Measurements from ENCODE around the gene SEMA3B.

The SEMA3B gene

DNA sequence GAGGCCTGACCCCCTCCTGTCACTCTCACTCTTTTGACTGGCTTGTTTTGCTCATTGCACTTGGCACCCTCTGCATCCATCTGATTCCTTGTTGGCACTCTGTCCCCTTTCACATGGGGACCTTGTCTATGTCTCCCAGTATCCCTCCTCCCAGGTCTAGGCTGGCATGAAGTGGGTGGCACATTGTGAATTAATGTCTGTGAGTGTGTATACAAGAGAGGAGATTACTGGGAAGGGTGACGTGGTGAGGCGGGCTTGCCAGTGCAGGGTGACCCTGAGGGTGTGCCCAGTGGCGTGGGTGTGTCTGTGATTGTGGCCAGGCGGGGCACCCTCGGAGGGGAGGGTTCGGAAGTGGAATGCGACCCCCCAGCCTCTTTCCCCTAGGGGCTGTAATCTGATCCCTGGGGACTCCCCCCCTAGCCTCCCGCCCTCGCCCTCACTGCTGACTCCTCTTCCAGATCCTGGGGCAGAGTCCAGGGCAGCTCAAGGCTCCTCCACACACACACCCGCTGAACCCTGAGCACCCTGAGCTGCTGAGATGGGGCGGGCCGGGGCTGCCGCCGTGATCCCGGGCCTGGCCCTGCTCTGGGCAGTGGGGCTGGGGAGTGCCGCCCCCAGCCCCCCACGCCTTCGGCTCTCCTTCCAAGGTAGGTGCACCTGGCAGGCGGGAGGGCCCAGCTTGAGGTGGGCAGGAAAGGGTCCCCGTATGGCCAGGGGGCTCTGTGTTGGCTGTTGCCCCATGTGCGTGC is at the start of gene SEMA3B:
SEMA3B (plus strand) TSS at position 445 of the 749 bp plus-strand sequence; CDS start at position 539, 94 bp downstream.
- peak; percentile 76 for DNase-seq (ENCODE audit: low read depth)
- no peak within 1 kb of the TSS for H3K4me3 ChIP-seq (ENCODE audit: low read length)
- TF ChIP-seq, protein P1, sequence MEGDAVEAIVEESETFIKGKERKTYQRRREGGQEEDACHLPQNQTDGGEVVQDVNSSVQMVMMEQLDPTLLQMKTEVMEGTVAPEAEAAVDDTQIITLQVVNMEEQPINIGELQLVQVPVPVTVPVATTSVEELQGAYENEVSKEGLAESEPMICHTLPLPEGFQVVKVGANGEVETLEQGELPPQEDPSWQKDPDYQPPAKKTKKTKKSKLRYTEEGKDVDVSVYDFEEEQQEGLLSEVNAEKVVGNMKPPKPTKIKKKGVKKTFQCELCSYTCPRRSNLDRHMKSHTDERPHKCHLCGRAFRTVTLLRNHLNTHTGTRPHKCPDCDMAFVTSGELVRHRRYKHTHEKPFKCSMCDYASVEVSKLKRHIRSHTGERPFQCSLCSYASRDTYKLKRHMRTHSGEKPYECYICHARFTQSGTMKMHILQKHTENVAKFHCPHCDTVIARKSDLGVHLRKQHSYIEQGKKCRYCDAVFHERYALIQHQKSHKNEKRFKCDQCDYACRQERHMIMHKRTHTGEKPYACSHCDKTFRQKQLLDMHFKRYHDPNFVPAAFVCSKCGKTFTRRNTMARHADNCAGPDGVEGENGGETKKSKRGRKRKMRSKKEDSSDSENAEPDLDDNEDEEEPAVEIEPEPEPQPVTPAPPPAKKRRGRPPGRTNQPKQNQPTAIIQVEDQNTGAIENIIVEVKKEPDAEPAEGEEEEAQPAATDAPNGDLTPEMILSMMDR (IDR thresholded peaks at IDR 0.05; ENCODE audit: insufficient read depth, low read depth, low read length, missing control alignments), result no peak

- no peak for DNase-seq (ENCODE audit: low read depth)
- TF ChIP-seq, protein P1 (IDR thresholded peaks at IDR 0.05; ENCODE audit: insufficient read depth, low read depth, low read length, missing control alignments), result no peak
- H3K4me3 ChIP-seq (ENCODE audit: low read length), result no peak overlapping the region
These were observed 49.7 kb upstream of the SEMA3B start for GRCh38 chr3:50219285-50219684.

GRCh38 chr3:50220109-50220508 is 48.8 kb upstream of the SEMA3B start:
- TF ChIP-seq, protein P1 (IDR thresholded peaks at IDR 0.05; ENCODE audit: insufficient read depth, low read depth, low read length, missing control alignments), result no peak
- DNase-seq (ENCODE audit: low read depth), result no peak
- H3K4me3 ChIP-seq (ENCODE audit: low read length), result no peak overlapping the region

DNA sequence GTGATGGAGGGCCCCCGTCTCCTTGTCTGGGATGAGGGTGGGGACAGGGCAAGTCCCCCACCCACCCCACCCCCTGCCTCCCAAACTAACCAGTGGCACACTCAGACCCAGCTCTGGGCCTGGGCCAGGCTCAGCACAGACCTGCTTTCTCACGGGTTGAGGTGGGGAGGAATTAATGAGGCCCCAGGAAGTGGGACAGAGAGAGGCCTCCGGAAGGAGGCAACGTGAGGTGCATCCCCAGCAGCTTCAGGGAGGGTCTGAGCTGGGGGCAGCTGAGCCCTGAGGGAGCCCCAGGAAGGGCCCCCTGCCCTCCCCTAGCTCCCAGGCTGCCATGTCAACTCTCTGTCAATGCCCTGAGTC is 47.9 kb upstream of the SEMA3B start:
- TF ChIP-seq, protein P1 (IDR thresholded peaks at IDR 0.05; ENCODE audit: insufficient read depth, low read depth, low read length, missing control alignments), result no peak
- H3K4me3 ChIP-seq (ENCODE audit: low read length), result no peak overlapping the region
- no peak for DNase-seq (ENCODE audit: low read depth)

GRCh38 chr3:50221411-50222168 is 47.4 kb upstream of the SEMA3B start:
- TF ChIP-seq, protein P1 (IDR thresholded peaks at IDR 0.05; ENCODE audit: insufficient read depth, low read depth, low read length, missing control alignments), result no peak
- H3K4me3 ChIP-seq (ENCODE audit: low read length), result no peak overlapping the region
- DNase-seq (ENCODE audit: low read depth), result no peak

DNA sequence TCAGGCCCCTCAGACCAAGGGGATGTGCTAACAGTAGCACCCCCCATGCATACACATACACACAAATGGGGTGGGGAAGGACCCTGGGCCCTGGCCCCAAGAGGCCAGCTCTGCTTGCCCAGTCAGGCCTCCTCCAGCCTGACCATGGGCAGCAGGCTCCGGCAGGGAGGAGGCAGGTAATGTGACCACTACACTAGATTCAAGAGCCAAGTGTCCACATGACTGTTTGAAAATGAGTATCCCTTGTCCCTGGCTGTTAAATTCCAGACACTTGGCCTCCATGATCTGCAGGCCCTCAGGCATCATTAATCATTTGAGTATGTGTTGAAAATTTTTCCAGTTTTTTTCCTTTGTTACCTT is 46.8 kb upstream of the SEMA3B start:
- no peak overlapping the region for H3K4me3 ChIP-seq (ENCODE audit: low read length)
- TF ChIP-seq, protein P1 (IDR thresholded peaks at IDR 0.05; ENCODE audit: insufficient read depth, low read depth, low read length, missing control alignments), result no peak
- DNase-seq (ENCODE audit: low read depth), result no peak
